ENCODE data around the gene GRM8.
"Not testable (repeated sequence)": the region's sequence is repeated elsewhere in the genome, so short reads cannot be mapped to it uniquely, and the experiment has no call there.

DNA sequence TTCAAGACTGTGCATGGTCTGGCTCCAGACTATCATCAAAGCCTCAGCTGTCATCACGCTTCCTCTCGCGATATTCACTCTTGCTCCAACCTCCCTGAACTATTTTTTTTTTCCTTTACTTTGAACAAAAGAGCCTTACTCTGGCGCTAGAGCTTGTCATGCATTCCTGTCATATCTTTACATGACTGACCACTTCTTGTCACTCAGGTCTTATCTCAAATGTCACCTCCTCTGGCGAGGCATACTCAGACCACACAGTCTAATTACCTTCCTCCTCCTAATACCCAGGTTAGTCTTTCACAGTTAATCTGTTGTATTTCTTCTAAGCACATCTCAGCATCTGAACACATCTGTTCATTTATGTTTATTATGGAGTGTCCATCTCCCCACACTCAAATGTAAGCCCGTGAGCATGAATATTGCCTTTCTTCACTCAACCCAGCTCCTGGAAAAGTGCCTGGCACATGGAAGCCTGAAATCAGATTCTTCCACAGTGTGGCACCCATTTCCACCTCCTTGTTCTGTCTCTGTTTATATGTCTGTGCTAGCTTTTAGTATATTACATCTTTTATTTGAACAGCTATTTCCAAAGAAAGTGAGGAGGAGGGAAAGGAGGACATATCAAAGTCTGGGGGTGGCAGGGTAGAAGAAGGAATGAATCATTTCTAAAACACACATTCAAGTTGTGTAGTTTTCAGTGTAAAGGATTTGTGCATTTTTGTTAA lies 351.5 kb downstream of the GRM8 start:
- TF ChIP-seq, protein P1, sequence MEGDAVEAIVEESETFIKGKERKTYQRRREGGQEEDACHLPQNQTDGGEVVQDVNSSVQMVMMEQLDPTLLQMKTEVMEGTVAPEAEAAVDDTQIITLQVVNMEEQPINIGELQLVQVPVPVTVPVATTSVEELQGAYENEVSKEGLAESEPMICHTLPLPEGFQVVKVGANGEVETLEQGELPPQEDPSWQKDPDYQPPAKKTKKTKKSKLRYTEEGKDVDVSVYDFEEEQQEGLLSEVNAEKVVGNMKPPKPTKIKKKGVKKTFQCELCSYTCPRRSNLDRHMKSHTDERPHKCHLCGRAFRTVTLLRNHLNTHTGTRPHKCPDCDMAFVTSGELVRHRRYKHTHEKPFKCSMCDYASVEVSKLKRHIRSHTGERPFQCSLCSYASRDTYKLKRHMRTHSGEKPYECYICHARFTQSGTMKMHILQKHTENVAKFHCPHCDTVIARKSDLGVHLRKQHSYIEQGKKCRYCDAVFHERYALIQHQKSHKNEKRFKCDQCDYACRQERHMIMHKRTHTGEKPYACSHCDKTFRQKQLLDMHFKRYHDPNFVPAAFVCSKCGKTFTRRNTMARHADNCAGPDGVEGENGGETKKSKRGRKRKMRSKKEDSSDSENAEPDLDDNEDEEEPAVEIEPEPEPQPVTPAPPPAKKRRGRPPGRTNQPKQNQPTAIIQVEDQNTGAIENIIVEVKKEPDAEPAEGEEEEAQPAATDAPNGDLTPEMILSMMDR (IDR thresholded peaks at IDR 0.05; ENCODE audit: poor library complexity, severe bottlenecking) = not testable (repeated sequence)
- TF ChIP-seq EZH2 (IDR thresholded peaks at IDR 0.05; ENCODE audit: borderline replicate concordance, insufficient read depth, low read length, poor library complexity, severe bottlenecking); POLR2AphosphoS5 (IDR thresholded peaks at IDR 0.05): not testable (repeated sequence)

Measured in neural cell (in vitro differentiated cells).